CD1c-positive myeloid dendritic cell (primary cell): Measurements from ENCODE around the gene FBXO31.

Experiments used
- DNase-seq: peaks from one replicate; pipeline ENCODE4 v3.0.0-alpha.2; 2016; ENCODE audit errors: extremely low spot score

Gene FBXO31

GRCh38 chr16:87278191-87279093, 105.1 kb downstream of the FBXO31 start:
- peak; percentile 38 for DNase-seq
